GM12878 (cell line): Measurements from ENCODE around the gene PUSL1. TPM values are rescaled to one million over a fixed set of nuclear protein-coding genes. Genes with fewer than 3 reads are reported as not detected.

Experiments
- BACH1 ChIP-seq: fragments of 450-650 bp; IDR thresholded peaks from 2 replicates; pipeline ENCODE4 v1.6.1; 2017; ENCODE audit warnings: mild to moderate bottlenecking, borderline replicate concordance
- CBFB ChIP-seq: IDR thresholded peaks from 2 replicates; pipeline ENCODE4 v1.6.1; 2016; ENCODE audit warnings: antibody characterized with exemption, low read depth
- ETV6 ChIP-seq, 2 experiments: fragments of 450-650 bp in 1 of 2; IDR thresholded peaks in 1 of 2; conservative IDR thresholded peaks in 1 of 2; 2 replicates each; pipeline ENCODE4 v1.6.1; 2014; ENCODE audit warnings: antibody characterized with exemption in 1 of 2, borderline replicate concordance in 1 of 2, low read depth in 1 of 2, mild to moderate bottlenecking in 1 of 2, moderate library complexity in 1 of 2
- MTA3 ChIP-seq: IDR thresholded peaks from 2 replicates; pipeline ENCODE4 v1.6.1; 2012; ENCODE audit warnings: low read length, inconsistent platforms, borderline replicate concordance
- NFXL1 ChIP-seq: fragments of 450-650 bp; IDR thresholded peaks from 2 replicates; pipeline ENCODE4 v1.6.1; 2017; ENCODE audit warnings: antibody characterized with exemption, mild to moderate bottlenecking, borderline replicate concordance
- SIN3A ChIP-seq: IDR thresholded peaks from 2 replicates; pipeline ENCODE4 v1.6.1; 2012; ENCODE audit warnings: low read depth, low read length, improper control_type of control experiment
- SMAD1 ChIP-seq: fragments of 450-650 bp; IDR thresholded peaks from 2 replicates; pipeline ENCODE4 v1.6.1; 2018; ENCODE audit warnings: mild to moderate bottlenecking, low read depth; ENCODE audit not compliant: partially characterized antibody
- SREBF2 ChIP-seq: IDR thresholded peaks from 2 replicates; pipeline ENCODE4 v1.6.1; 2012; ENCODE audit warnings: mild to moderate bottlenecking, low read length
- SRF ChIP-seq, 2 experiments: IDR thresholded peaks; 2 replicates each; pipeline ENCODE4 v1.6.1; 2011; ENCODE audit warnings: low read depth in 2 of 2, low read length in 2 of 2, mild to moderate bottlenecking in 1 of 2, moderate library complexity in 1 of 2
- TCF12 ChIP-seq: IDR thresholded peaks from 2 replicates; pipeline ENCODE4 v1.6.1; 2011; ENCODE audit warnings: low read depth, mild to moderate bottlenecking, low read length
- WRNIP1 ChIP-seq: IDR thresholded peaks from 2 replicates; pipeline ENCODE4 v1.6.1; 2011; ENCODE audit warnings: low read depth, low read length, improper control_type of control experiment, borderline replicate concordance
- polyA plus RNA-seq, 11 experiments: library from polyadenylated mRNA; depleted of rRNA in 4 of 11; unstranded in 6 of 11; stranded (reverse) in 5 of 11; fragments of >200 nt; fragmentation: Nextera tagmentation in 4 of 11; fragmentation: Illumina TruSeq in 1 of 11; extraction: Ambion mirVana in 4 of 11; extraction: Trizol in 1 of 11; gene quantifications; 1 replicate in 1 of 11; 2 replicates in 10 of 11; pipeline versions ENCODE4 v1.2.1 to v1.2.3, GENCODE V29; 2011 to 2016; ENCODE audit warnings: inconsistent platforms in 2 of 11, missing spikeins in 2 of 11, low read depth in 1 of 11
- total RNA-seq, 4 experiments: library from RNA; depleted of rRNA in 3 of 4; stranded (reverse); fragments of >200 nt in 3 of 4; fragmentation: Illumina TruSeq in 1 of 4; extraction: Trizol in 1 of 4; gene quantifications; 2 replicates each; pipeline versions ENCODE4 v1.2.1 to v1.2.3, GENCODE V29; 2013 to 2021
- TF ChIP-seq, protein P1 (sequence below): fragments of 450-650 bp; formaldehyde crosslinking; IDR thresholded peaks from 2 replicates; pipeline ENCODE4 v1.4.0; 2020; ENCODE audit warnings: mild to moderate bottlenecking, moderate library complexity
- TF ChIP-seq, protein P2 (sequence below): IDR thresholded peaks from 2 replicates; pipeline ENCODE4 v1.6.1; 2012; ENCODE audit warnings: improper control_type of control experiment, low read depth, low read length; ENCODE audit not compliant: insufficient replicate concordance
- TF ChIP-seq, protein P3 (sequence below): fragments of 450-650 bp; conservative IDR thresholded peaks from 2 replicates; pipeline ENCODE4 v1.6.1; 2017; ENCODE audit warnings: mild to moderate bottlenecking, moderate library complexity
- TF ChIP-seq, protein P4 (sequence below): fragments of 450-650 bp; IDR thresholded peaks from 2 replicates; pipeline ENCODE4 v1.6.1; 2017; ENCODE audit warnings: mild to moderate bottlenecking

Gene PUSL1
- total and polyA plus RNA-seq, 10 of the 15 experiments (the other 5 are each of a cell fraction or from before 2014, with no cell fraction given) = 0.16 to 28.4 (median 15.1) TPM

DNA sequence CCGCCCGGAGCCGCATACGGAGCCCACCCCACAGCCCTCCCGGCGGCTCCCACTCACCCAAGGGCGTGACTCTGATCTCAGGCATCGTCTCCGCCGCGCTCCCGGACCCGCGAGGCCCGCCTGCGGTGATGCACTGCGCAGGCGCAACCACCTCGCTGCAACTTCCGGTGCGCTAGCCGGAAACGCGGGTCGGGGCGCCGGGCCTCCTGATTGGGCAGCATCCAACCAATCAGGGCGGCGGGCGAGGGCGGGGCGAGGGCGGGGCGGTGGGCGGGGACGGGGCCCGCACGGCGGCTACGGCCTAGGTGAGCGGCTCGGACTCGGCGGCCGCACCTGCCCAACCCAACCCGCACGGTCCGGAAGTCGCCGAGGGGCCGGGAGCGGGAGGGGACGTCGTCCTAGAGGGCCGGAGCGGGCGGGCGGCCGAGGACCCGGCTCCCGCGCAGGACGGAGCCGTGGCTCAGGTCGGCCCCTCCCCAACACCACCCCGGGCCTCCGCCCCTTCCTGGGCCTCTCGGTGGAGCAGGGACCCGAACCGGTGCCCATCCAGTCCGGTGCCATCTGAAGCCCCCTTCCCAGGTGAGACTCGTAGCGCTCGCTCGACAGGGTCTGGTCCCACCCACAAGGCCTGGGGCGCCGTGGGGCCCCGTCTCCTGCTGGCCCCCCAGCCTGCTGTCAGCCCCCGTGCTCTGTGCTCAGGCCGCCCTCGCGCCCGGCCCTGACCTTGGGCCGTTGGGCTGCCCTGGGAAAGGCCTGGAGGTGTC, 16.3 kb downstream of the PUSL1 start, which contains the start of the genes CPTP and INTS11 (continued):
- TF ChIP-seq, protein P1, sequence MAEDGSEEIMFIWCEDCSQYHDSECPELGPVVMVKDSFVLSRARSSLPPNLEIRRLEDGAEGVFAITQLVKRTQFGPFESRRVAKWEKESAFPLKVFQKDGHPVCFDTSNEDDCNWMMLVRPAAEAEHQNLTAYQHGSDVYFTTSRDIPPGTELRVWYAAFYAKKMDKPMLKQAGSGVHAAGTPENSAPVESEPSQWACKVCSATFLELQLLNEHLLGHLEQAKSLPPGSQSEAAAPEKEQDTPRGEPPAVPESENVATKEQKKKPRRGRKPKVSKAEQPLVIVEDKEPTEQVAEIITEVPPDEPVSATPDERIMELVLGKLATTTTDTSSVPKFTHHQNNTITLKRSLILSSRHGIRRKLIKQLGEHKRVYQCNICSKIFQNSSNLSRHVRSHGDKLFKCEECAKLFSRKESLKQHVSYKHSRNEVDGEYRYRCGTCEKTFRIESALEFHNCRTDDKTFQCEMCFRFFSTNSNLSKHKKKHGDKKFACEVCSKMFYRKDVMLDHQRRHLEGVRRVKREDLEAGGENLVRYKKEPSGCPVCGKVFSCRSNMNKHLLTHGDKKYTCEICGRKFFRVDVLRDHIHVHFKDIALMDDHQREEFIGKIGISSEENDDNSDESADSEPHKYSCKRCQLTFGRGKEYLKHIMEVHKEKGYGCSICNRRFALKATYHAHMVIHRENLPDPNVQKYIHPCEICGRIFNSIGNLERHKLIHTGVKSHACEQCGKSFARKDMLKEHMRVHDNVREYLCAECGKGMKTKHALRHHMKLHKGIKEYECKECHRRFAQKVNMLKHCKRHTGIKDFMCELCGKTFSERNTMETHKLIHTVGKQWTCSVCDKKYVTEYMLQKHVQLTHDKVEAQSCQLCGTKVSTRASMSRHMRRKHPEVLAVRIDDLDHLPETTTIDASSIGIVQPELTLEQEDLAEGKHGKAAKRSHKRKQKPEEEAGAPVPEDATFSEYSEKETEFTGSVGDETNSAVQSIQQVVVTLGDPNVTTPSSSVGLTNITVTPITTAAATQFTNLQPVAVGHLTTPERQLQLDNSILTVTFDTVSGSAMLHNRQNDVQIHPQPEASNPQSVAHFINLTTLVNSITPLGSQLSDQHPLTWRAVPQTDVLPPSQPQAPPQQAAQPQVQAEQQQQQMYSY (CRISPR knock-in tag) = no peak
- no peak for TF ChIP-seq SMAD1
- TF ChIP-seq BACH1 = 0 out of 2 replicates have a peak, but pooled peaks have one; percentile 6
- TF ChIP-seq ETV6 (conservative IDR thresholded peaks at IDR 0.05 in 1 of 2, IDR thresholded peaks at IDR 0.05 in 1 of 2; ENCODE audit: borderline replicate concordance in 1 of 2, low read depth in 1 of 2) = no peak
- TF ChIP-seq, protein P2, sequence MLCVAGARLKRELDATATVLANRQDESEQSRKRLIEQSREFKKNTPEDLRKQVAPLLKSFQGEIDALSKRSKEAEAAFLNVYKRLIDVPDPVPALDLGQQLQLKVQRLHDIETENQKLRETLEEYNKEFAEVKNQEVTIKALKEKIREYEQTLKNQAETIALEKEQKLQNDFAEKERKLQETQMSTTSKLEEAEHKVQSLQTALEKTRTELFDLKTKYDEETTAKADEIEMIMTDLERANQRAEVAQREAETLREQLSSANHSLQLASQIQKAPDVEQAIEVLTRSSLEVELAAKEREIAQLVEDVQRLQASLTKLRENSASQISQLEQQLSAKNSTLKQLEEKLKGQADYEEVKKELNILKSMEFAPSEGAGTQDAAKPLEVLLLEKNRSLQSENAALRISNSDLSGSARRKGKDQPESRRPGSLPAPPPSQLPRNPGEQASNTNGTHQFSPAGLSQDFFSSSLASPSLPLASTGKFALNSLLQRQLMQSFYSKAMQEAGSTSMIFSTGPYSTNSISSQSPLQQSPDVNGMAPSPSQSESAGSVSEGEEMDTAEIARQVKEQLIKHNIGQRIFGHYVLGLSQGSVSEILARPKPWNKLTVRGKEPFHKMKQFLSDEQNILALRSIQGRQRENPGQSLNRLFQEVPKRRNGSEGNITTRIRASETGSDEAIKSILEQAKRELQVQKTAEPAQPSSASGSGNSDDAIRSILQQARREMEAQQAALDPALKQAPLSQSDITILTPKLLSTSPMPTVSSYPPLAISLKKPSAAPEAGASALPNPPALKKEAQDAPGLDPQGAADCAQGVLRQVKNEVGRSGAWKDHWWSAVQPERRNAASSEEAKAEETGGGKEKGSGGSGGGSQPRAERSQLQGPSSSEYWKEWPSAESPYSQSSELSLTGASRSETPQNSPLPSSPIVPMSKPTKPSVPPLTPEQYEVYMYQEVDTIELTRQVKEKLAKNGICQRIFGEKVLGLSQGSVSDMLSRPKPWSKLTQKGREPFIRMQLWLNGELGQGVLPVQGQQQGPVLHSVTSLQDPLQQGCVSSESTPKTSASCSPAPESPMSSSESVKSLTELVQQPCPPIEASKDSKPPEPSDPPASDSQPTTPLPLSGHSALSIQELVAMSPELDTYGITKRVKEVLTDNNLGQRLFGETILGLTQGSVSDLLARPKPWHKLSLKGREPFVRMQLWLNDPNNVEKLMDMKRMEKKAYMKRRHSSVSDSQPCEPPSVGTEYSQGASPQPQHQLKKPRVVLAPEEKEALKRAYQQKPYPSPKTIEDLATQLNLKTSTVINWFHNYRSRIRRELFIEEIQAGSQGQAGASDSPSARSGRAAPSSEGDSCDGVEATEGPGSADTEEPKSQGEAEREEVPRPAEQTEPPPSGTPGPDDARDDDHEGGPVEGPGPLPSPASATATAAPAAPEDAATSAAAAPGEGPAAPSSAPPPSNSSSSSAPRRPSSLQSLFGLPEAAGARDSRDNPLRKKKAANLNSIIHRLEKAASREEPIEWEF = no peak
- TF ChIP-seq NFXL1 = no peak
- TF ChIP-seq SRF (IDR thresholded peaks at IDR 0.05; ENCODE audit: low read depth in 2 of 2, low read length in 2 of 2) = no peak
- TF ChIP-seq WRNIP1 = no peak
- no peak for TF ChIP-seq MTA3
- 0 out of 2 replicates have a peak, but pooled peaks have one; percentile 18 for TF ChIP-seq SREBF2
- TF ChIP-seq TCF12 = 0 out of 2 replicates have a peak, but pooled peaks have one; percentile 5
- TF ChIP-seq, protein P3, sequence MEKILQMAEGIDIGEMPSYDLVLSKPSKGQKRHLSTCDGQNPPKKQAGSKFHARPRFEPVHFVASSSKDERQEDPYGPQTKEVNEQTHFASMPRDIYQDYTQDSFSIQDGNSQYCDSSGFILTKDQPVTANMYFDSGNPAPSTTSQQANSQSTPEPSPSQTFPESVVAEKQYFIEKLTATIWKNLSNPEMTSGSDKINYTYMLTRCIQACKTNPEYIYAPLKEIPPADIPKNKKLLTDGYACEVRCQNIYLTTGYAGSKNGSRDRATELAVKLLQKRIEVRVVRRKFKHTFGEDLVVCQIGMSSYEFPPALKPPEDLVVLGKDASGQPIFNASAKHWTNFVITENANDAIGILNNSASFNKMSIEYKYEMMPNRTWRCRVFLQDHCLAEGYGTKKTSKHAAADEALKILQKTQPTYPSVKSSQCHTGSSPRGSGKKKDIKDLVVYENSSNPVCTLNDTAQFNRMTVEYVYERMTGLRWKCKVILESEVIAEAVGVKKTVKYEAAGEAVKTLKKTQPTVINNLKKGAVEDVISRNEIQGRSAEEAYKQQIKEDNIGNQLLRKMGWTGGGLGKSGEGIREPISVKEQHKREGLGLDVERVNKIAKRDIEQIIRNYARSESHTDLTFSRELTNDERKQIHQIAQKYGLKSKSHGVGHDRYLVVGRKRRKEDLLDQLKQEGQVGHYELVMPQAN = peak; percentile 72
- TF ChIP-seq, protein P4, sequence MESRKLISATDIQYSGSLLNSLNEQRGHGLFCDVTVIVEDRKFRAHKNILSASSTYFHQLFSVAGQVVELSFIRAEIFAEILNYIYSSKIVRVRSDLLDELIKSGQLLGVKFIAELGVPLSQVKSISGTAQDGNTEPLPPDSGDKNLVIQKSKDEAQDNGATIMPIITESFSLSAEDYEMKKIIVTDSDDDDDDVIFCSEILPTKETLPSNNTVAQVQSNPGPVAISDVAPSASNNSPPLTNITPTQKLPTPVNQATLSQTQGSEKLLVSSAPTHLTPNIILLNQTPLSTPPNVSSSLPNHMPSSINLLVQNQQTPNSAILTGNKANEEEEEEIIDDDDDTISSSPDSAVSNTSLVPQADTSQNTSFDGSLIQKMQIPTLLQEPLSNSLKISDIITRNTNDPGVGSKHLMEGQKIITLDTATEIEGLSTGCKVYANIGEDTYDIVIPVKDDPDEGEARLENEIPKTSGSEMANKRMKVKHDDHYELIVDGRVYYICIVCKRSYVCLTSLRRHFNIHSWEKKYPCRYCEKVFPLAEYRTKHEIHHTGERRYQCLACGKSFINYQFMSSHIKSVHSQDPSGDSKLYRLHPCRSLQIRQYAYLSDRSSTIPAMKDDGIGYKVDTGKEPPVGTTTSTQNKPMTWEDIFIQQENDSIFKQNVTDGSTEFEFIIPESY = no peak
- TF ChIP-seq CBFB = no peak
- TF ChIP-seq SIN3A = no peak; the same call in 1 of the 2 replicates
